ENCODE data around the gene POU2AF2. TPM values are rescaled to one million over a fixed set of nuclear protein-coding genes. Genes with fewer than 3 reads are reported as not detected.

Gene POU2AF2
- polyA plus RNA-seq, 2 of the 4 experiments (the other 2 are of a cell fraction) = not detected

GRCh38 chr11:111258046-111258445 is 12.5 kb downstream of the POU2AF2 start:
- WGBS (ENCODE audit: missing lambda C conversion rate) = 32% methylated on average over 4 of the region's 4 CpGs
- DNase-seq (ENCODE audit: low read depth in 1 of 2, low spot score in 1 of 2) (no peak), FAIRE-seq (no peak), ATAC-seq (no peak)
- CTCF ChIA-PET = no interaction called here
- no peak overlapping the region for H3K4me2 ChIP-seq
- no peak overlapping the region for H3K27ac ChIP-seq
- no peak overlapping the region for H3K4me3 ChIP-seq
- POLR2A ChIA-PET = no interaction called here
- H3K9me3 ChIP-seq = no peaks in the 10 kb centered on the region
- no peak for TF ChIP-seq CBX2 (IDR thresholded peaks at IDR 0.05; ENCODE audit: borderline replicate concordance, low read depth)
- TF ChIP-seq HOXB13 (CRISPR knock-in tag; IDR thresholded peaks at IDR 0.05; ENCODE audit: low read depth) = no peak
- no peak for TF ChIP-seq HEYL (CRISPR knock-in tag; IDR thresholded peaks at IDR 0.05)
- H3K4me1 ChIP-seq = no peaks in the 10 kb centered on the region

DNA sequence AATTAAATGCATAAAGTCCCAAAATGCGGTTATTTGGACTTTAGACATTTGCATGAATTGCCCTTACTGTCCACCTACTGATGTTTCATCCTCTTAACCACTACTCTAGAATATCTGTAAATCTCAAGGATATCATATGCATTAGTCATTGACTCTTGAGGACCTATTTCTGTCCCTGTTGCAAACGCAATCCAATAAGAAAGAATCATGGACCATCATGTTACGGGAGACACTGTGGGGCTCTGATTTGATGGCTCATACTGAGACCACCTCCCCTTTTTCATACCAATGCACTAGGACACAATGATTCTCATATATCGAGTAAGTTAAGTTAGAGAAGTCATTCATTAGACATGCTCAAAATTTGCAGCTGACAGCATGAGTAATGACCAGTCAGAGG is 14.4 kb downstream of the POU2AF2 start:
- CTCF ChIA-PET = interaction anchor here (1.5 kb wide), 1 partner anchor 23 kb away, joined by 3 read pairs; no protein-coding TSS in a partner anchor
- Histone ChIP-seq H3K4me3 (no peak overlapping the region), H3K9me3 (no peaks in the 10 kb centered on the region), H3K27ac (no peak overlapping the region), H3K4me2 (no peak overlapping the region), H3K4me1 (no peaks in the 10 kb centered on the region)
- TF ChIP-seq, protein P1, sequence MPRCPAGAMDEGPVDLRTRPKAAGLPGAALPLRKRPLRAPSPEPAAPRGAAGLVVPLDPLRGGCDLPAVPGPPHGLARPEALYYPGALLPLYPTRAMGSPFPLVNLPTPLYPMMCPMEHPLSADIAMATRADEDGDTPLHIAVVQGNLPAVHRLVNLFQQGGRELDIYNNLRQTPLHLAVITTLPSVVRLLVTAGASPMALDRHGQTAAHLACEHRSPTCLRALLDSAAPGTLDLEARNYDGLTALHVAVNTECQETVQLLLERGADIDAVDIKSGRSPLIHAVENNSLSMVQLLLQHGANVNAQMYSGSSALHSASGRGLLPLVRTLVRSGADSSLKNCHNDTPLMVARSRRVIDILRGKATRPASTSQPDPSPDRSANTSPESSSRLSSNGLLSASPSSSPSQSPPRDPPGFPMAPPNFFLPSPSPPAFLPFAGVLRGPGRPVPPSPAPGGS (IDR thresholded peaks at IDR 0.05) = no peak
- no peak for TF ChIP-seq HOXB5 (CRISPR knock-in tag; IDR thresholded peaks at IDR 0.05)
- TF ChIP-seq FOXS1 (CRISPR knock-in tag; IDR thresholded peaks at IDR 0.05) = no peak
- no peak for TF ChIP-seq PBX3 (IDR thresholded peaks at IDR 0.05)
- no peak for TF ChIP-seq HEYL (CRISPR knock-in tag; IDR thresholded peaks at IDR 0.05)
- DNase-seq (ENCODE audit: low read depth in 1 of 2, low spot score in 1 of 2) (no peak), ATAC-seq (no peak), FAIRE-seq (no peak)
- POLR2A ChIA-PET = no interaction called here
- 11% methylated on average over 4 of the region's 4 CpGs for WGBS (ENCODE audit: missing lambda C conversion rate)

DNA sequence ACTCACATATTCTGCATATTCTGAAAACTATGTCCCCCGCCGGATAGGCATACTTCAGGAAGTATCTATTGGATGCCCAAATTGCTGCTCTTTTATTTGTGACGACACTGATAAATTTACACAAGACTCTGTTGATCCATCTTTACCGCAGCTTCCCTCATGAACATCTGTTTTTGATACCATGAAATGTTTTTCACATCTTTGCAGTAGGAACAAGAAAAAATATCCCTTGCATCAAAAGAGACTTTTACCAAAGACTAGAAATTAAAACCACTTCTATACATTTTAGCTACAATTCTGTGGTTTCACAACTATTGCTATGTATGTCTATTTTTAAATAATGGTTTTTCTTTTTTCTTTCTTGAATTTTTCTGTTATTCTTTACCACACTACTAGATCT is 15.3 kb downstream of the POU2AF2 start:
- no peak for TF ChIP-seq JUNB (IDR thresholded peaks at IDR 0.05)
- no peak for TF ChIP-seq CBX8 (IDR thresholded peaks at IDR 0.05)
- no peak for TF ChIP-seq SREBF2 (IDR thresholded peaks at IDR 0.05)
- no peak for TF ChIP-seq POLR2A (IDR thresholded peaks at IDR 0.05; ENCODE audit: low read length)
- TF ChIP-seq MAZ (IDR thresholded peaks at IDR 0.05; ENCODE audit: borderline replicate concordance, low read depth, low read length) = no peak
- TF ChIP-seq KDM1A (IDR thresholded peaks at IDR 0.05; ENCODE audit: low read depth) = no peak
- TF ChIP-seq JUN (IDR thresholded peaks at IDR 0.05) = no peak
- TF ChIP-seq, protein P2, sequence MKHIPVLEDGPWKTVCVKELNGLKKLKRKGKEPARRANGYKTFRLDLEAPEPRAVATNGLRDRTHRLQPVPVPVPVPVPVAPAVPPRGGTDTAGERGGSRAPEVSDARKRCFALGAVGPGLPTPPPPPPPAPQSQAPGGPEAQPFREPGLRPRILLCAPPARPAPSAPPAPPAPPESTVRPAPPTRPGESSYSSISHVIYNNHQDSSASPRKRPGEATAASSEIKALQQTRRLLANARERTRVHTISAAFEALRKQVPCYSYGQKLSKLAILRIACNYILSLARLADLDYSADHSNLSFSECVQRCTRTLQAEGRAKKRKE (CRISPR knock-in tag; IDR thresholded peaks at IDR 0.05; ENCODE audit: low read depth) = no peak
- no peak for TF ChIP-seq CHD2 (IDR thresholded peaks at IDR 0.05; ENCODE audit: low read length, partially characterized antibody)
- no peak for TF ChIP-seq RFX5 (IDR thresholded peaks at IDR 0.05)
- TF ChIP-seq ESRRA (IDR thresholded peaks at IDR 0.05; ENCODE audit: borderline replicate concordance, low read length) = no peak
- TF ChIP-seq TFCP2L1 (CRISPR knock-in tag; IDR thresholded peaks at IDR 0.05) = no peak
- no peak for TF ChIP-seq POLR2AphosphoS2 (conservative IDR thresholded peaks at IDR 0.05; ENCODE audit: low read length)
- TF ChIP-seq, protein P1 (IDR thresholded peaks at IDR 0.05) = no peak
- no peak for TF ChIP-seq BHLHE40 (IDR thresholded peaks at IDR 0.05; ENCODE audit: low read depth, low read length)
- TF ChIP-seq REST (IDR thresholded peaks at IDR 0.05) = no peak
- TF ChIP-seq, protein P3, sequence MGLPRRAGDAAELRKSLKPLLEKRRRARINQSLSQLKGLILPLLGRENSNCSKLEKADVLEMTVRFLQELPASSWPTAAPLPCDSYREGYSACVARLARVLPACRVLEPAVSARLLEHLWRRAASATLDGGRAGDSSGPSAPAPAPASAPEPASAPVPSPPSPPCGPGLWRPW (IDR thresholded peaks at IDR 0.05) = no peak
- ChIA-PET POLR2A (no interaction called here), CTCF (interaction anchor here (1.5 to 1.6 kb wide), 3 partner anchors 22 to 162 kb away, joined by 3 to 4 read pairs (median 4); no protein-coding TSS in a partner anchor)
- Histone ChIP-seq H3K9me3 (no peaks in the 10 kb centered on the region), H3K4me3 (no peak overlapping the region), H3K4me1 (no peaks in the 10 kb centered on the region), H3K27ac (no peak overlapping the region), H3K4me2 (no peak overlapping the region)
- WGBS (ENCODE audit: missing lambda C conversion rate) = 69% methylated on average over 4 of the region's 4 CpGs
- FAIRE-seq = no peak
- DNase-seq (ENCODE audit: low read depth in 1 of 2, low spot score in 1 of 2) = no peak
- ATAC-seq = no peak
